22Rv1 (cell line): ENCODE data around the gene SPACA7.

Source experiments
- H3K27ac ChIP-seq: fragments of 450-650 bp; 2 replicates; pipeline ENCODE4 v1.5.1; 2017
- CTCF ChIP-seq: fragments of 450-650 bp; IDR thresholded peaks from 2 replicates; pipeline ENCODE4 v1.5.1; 2017; ENCODE audit warnings: mild to moderate bottlenecking
- ZFX ChIP-seq: fragments of 450-650 bp; IDR thresholded peaks from 2 replicates; pipeline ENCODE4 v1.6.1; 2017; ENCODE audit warnings: antibody characterized with exemption, borderline replicate concordance

Gene SPACA7

GRCh38 chr13:112477070-112477619 is 101.0 kb downstream of the SPACA7 start:
- TF ChIP-seq ZFX (no peak), CTCF (no peak)
- no peak overlapping the region for H3K27ac ChIP-seq

GRCh38 chr13:112479389-112479788 is 103.2 kb downstream of the SPACA7 start:
- H3K27ac ChIP-seq = no peak overlapping the region
- TF ChIP-seq ZFX = no peak
- no peak for TF ChIP-seq CTCF

GRCh38 chr13:112481458-112481857 is 105.3 kb downstream of the SPACA7 start:
- TF ChIP-seq CTCF (no peak), ZFX (no peak)
- H3K27ac ChIP-seq = no peak overlapping the region

GRCh38 chr13:112483299-112483698 is 107.1 kb downstream of the SPACA7 start:
- no peak overlapping the region for H3K27ac ChIP-seq
- TF ChIP-seq CTCF (no peak), ZFX (no peak)
